PC-3 (cell line): Measurements from ENCODE around the gene ARFGAP3.

Source experiments
- CTCF ChIP-seq: fragments of 300-600 bp; sonication (generic); conservative IDR thresholded peaks from 2 replicates; pipeline ENCODE4 v1.5.1; 2017; ENCODE audit warnings: antibody characterized with exemption, low read depth, mild to moderate bottlenecking, low read length
- EZH2 ChIP-seq: fragments of 300-600 bp; sonication (generic); IDR thresholded peaks from one replicate; pipeline ENCODE4 v1.6.1; 2017; ENCODE audit warnings: antibody characterized with exemption, mild to moderate bottlenecking, low read length; ENCODE audit not compliant: unreplicated experiment
- EZH2phosphoT487 ChIP-seq: fragments of 300-600 bp; sonication (generic); IDR thresholded peaks from 2 replicates; pipeline ENCODE4 v1.6.1; 2018; ENCODE audit warnings: mild to moderate bottlenecking, antibody characterized with exemption, low read length, borderline replicate concordance

DNA sequence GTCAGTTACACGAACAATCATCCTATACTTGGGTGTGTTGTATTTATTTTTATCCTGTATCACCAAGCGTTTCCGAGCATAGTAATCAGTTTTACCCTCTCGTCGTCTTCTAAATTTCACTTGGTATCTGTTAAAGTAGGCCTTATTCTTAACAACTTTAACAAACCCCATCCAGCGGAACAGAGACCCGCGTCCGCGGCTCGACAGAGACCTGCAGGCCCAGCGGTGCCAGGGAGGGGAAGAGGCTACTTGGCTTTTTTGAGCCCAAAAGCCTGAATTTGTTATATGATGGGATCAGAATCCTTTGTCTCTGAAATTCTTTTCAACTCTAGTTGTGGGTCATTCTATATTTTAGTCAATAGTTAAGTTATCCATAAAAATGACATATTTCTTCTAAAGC is 79.9 kb downstream of the ARFGAP3 start:
- TF ChIP-seq CTCF: no peak
- TF ChIP-seq EZH2phosphoT487: no peak
- no peak for TF ChIP-seq EZH2
